ENCODE data around the gene PUS1.

PUS1 gene

GRCh38 chr12:131911028-131911650 lies 17.9 kb upstream of the PUS1 start:
- TF ChIP-seq CREB1 (IDR thresholded peaks at IDR 0.05; ENCODE audit: low read depth) (no peak), REST (IDR thresholded peaks at IDR 0.05; ENCODE audit: low read depth) (no peak), MAX (IDR thresholded peaks at IDR 0.05) (no peak), NFIC (IDR thresholded peaks at IDR 0.05) (no peak), YY1 (IDR thresholded peaks at IDR 0.05; ENCODE audit: low read depth) (no peak), TAF1 (IDR thresholded peaks at IDR 0.05; ENCODE audit: low read depth) (no peak), ZBTB7A (IDR thresholded peaks at IDR 0.05; ENCODE audit: low read depth) (no peak), CEBPB (IDR thresholded peaks at IDR 0.05) (no peak), RAD21 (IDR thresholded peaks at IDR 0.05; ENCODE audit: low read depth) (no peak), FOXM1 (IDR thresholded peaks at IDR 0.05; ENCODE audit: borderline replicate concordance, low read depth) (no peak), EP300 (IDR thresholded peaks at IDR 0.05; ENCODE audit: borderline replicate concordance) (no peak), TEAD4 (IDR thresholded peaks at IDR 0.05) (no peak), TCF12 (IDR thresholded peaks at IDR 0.05; ENCODE audit: low read depth) (no peak), EGR1 (IDR thresholded peaks at IDR 0.05) (no peak), USF1 (IDR thresholded peaks at IDR 0.05) (no peak)

GRCh38 chr12:131911851-131912477 lies 17.1 kb upstream of the PUS1 start:
- TF ChIP-seq MAX (IDR thresholded peaks at IDR 0.05), result no peak
- no peak for TF ChIP-seq FOXM1 (IDR thresholded peaks at IDR 0.05; ENCODE audit: borderline replicate concordance, low read depth)
- TF ChIP-seq TAF1 (IDR thresholded peaks at IDR 0.05; ENCODE audit: low read depth), result no peak
- TF ChIP-seq TEAD4 (IDR thresholded peaks at IDR 0.05), result no peak
- TF ChIP-seq REST (IDR thresholded peaks at IDR 0.05; ENCODE audit: low read depth), result no peak
- TF ChIP-seq EGR1 (IDR thresholded peaks at IDR 0.05), result no peak
- no peak for TF ChIP-seq RAD21 (IDR thresholded peaks at IDR 0.05; ENCODE audit: low read depth)
- no peak for TF ChIP-seq CREB1 (IDR thresholded peaks at IDR 0.05; ENCODE audit: low read depth)
- TF ChIP-seq CEBPB (IDR thresholded peaks at IDR 0.05), result no peak
- no peak for TF ChIP-seq EP300 (IDR thresholded peaks at IDR 0.05; ENCODE audit: borderline replicate concordance)
- TF ChIP-seq NFIC (IDR thresholded peaks at IDR 0.05), result no peak
- TF ChIP-seq ZBTB7A (IDR thresholded peaks at IDR 0.05; ENCODE audit: low read depth), result no peak

GRCh38 chr12:131912518-131913274 lies 16.4 kb upstream of the PUS1 start:
- TF ChIP-seq EP300 (IDR thresholded peaks at IDR 0.05; ENCODE audit: borderline replicate concordance), result peak; percentile 74; the same call in 1 of the 2 replicates
- peak; percentile 60 for TF ChIP-seq ZBTB7A (IDR thresholded peaks at IDR 0.05; ENCODE audit: low read depth)
- no peak for TF ChIP-seq FOXM1 (IDR thresholded peaks at IDR 0.05; ENCODE audit: borderline replicate concordance, low read depth)
- TF ChIP-seq RAD21 (IDR thresholded peaks at IDR 0.05; ENCODE audit: low read depth), result peak; percentile 10; the same call in 1 of the 2 replicates
- no peak for TF ChIP-seq CREB1 (IDR thresholded peaks at IDR 0.05; ENCODE audit: low read depth)
- no peak for TF ChIP-seq USF1 (IDR thresholded peaks at IDR 0.05)
- TF ChIP-seq EGR1 (IDR thresholded peaks at IDR 0.05), result peak; percentile 99
- TF ChIP-seq TAF1 (IDR thresholded peaks at IDR 0.05; ENCODE audit: low read depth), result no peak
- TF ChIP-seq CEBPB (IDR thresholded peaks at IDR 0.05), result no peak
- TF ChIP-seq MAX (IDR thresholded peaks at IDR 0.05), result peak; percentile 55; the same call in 1 of the 2 replicates
- no peak for TF ChIP-seq YY1 (IDR thresholded peaks at IDR 0.05; ENCODE audit: low read depth)
- TF ChIP-seq NFIC (IDR thresholded peaks at IDR 0.05), result peak; percentile 95
- peak; percentile 31; the same call in 1 of the 2 replicates for TF ChIP-seq TEAD4 (IDR thresholded peaks at IDR 0.05)
- TF ChIP-seq REST (IDR thresholded peaks at IDR 0.05; ENCODE audit: low read depth), result no peak
- peak; percentile 83 for TF ChIP-seq TCF12 (IDR thresholded peaks at IDR 0.05; ENCODE audit: low read depth)
